HEK293 (cell line): Measurements from ENCODE around the gene PPP1R14B.

ENCODE experiments used
- GFI1B ChIP-seq: fragments of 450-650 bp; formaldehyde crosslinking; IDR thresholded peaks from 2 replicates; pipeline ENCODE4 v1.5.1; 2016; ENCODE audit warnings: missing biosample characterization, missing genetic modification characterization
- GLI2 ChIP-seq: fragments of 450-650 bp; formaldehyde crosslinking; IDR thresholded peaks from 2 replicates; pipeline ENCODE4; 2017; ENCODE audit warnings: missing biosample characterization, missing genetic modification characterization, low read depth, borderline replicate concordance
- TCF7L2 ChIP-seq: IDR thresholded peaks from 2 replicates; pipeline ENCODE4 v1.6.1; 2011; ENCODE audit warnings: low read depth, mild to moderate bottlenecking, inconsistent platforms, low read length, moderate library complexity, borderline replicate concordance
- WT1 ChIP-seq: fragments of 450-650 bp; formaldehyde crosslinking; IDR thresholded peaks from 2 replicates; pipeline ENCODE4 v1.5.1; 2016; ENCODE audit warnings: missing biosample characterization, missing genetic modification characterization
- ZBTB21 ChIP-seq: fragments of 450-650 bp; formaldehyde crosslinking; IDR thresholded peaks from 2 replicates; pipeline ENCODE4 v1.5.1; 2017; ENCODE audit warnings: missing biosample characterization, missing genetic modification characterization
- ZNF132 ChIP-seq: fragments of 450-650 bp; formaldehyde crosslinking; IDR thresholded peaks from 2 replicates; pipeline ENCODE4 v1.5.1; 2017; ENCODE audit warnings: missing biosample characterization, missing genetic modification characterization, borderline replicate concordance
- ZNF138 ChIP-seq: fragments of 450-650 bp; formaldehyde crosslinking; IDR thresholded peaks from 2 replicates; pipeline ENCODE4 v1.5.1; 2016; ENCODE audit warnings: missing biosample characterization, missing genetic modification characterization, borderline replicate concordance
- ZNF223 ChIP-seq: fragments of 450-650 bp; formaldehyde crosslinking; IDR thresholded peaks from 2 replicates; pipeline ENCODE4 v1.5.1; 2016; ENCODE audit warnings: missing biosample characterization, missing genetic modification characterization
- ZNF391 ChIP-seq: fragments of 450-650 bp; formaldehyde crosslinking; IDR thresholded peaks from 2 replicates; pipeline ENCODE4 v1.5.1; 2016; ENCODE audit warnings: low read depth, missing biosample characterization, missing genetic modification characterization, borderline replicate concordance
- ZNF510 ChIP-seq: fragments of 450-650 bp; formaldehyde crosslinking; IDR thresholded peaks from 2 replicates; pipeline ENCODE4 v1.5.1; 2018; ENCODE audit warnings: mild to moderate bottlenecking, missing genetic modification characterization, missing biosample characterization; ENCODE audit not compliant: insufficient replicate concordance
- ZNF521 ChIP-seq: fragments of 450-650 bp; formaldehyde crosslinking; IDR thresholded peaks from 2 replicates; pipeline ENCODE4 v1.5.1; 2017; ENCODE audit warnings: missing biosample characterization, mild to moderate bottlenecking, missing genetic modification characterization
- ZNF629 ChIP-seq: fragments of 450-650 bp; formaldehyde crosslinking; IDR thresholded peaks from 2 replicates; pipeline ENCODE4 v1.5.1; 2017; ENCODE audit warnings: missing biosample characterization, missing genetic modification characterization
- ZNF707 ChIP-seq: fragments of 450-650 bp; formaldehyde crosslinking; IDR thresholded peaks from 2 replicates; pipeline ENCODE4 v1.5.1; 2016; ENCODE audit warnings: missing biosample characterization, missing genetic modification characterization
- ZNF776 ChIP-seq: fragments of 450-650 bp; formaldehyde crosslinking; IDR thresholded peaks from 2 replicates; pipeline ENCODE4 v1.5.0; 2017; ENCODE audit warnings: missing biosample characterization, missing genetic modification characterization, borderline replicate concordance
- ZNF785 ChIP-seq: fragments of 450-650 bp; formaldehyde crosslinking; IDR thresholded peaks from 2 replicates; pipeline ENCODE4 v1.5.1; 2016; ENCODE audit warnings: missing biosample characterization, missing genetic modification characterization
- TF ChIP-seq, protein P1 (sequence below): fragments of 450-650 bp; formaldehyde crosslinking; IDR thresholded peaks from 2 replicates; pipeline ENCODE4 v1.5.1; 2016; ENCODE audit warnings: missing biosample characterization, missing genetic modification characterization
- TF ChIP-seq, protein P2 (sequence below): fragments of 450-650 bp; formaldehyde crosslinking; optimal IDR thresholded peaks from 2 replicates; pipeline ENCODE3; 2016; ENCODE audit warnings: missing biosample characterization, mild to moderate bottlenecking, missing genetic modification characterization
- TF ChIP-seq, protein P3 (sequence below): fragments of 450-650 bp; formaldehyde crosslinking; IDR thresholded peaks from 2 replicates; pipeline ENCODE4 v1.5.1; 2016; ENCODE audit warnings: missing biosample characterization, missing genetic modification characterization
- TF ChIP-seq, protein P4 (sequence below): fragments of 450-650 bp; formaldehyde crosslinking; IDR thresholded peaks from 2 replicates; pipeline ENCODE4 v1.5.1; 2017; ENCODE audit warnings: missing biosample characterization, missing genetic modification characterization
- TF ChIP-seq, protein P5 (sequence below): fragments of 450-650 bp; formaldehyde crosslinking; IDR thresholded peaks from 2 replicates; pipeline ENCODE4 v1.5.1; 2017; ENCODE audit warnings: missing biosample characterization, missing genetic modification characterization
- TF ChIP-seq, protein P6 (sequence below): fragments of 450-650 bp; formaldehyde crosslinking; IDR thresholded peaks from 2 replicates; pipeline ENCODE4 v1.5.1; 2016; ENCODE audit warnings: missing biosample characterization, missing genetic modification characterization, low read depth
- TF ChIP-seq, protein P7 (sequence below): fragments of 450-650 bp; formaldehyde crosslinking; IDR thresholded peaks from 2 replicates; pipeline ENCODE4 v1.5.1; 2016; ENCODE audit warnings: missing biosample characterization, missing genetic modification characterization

The PPP1R14B gene

DNA sequence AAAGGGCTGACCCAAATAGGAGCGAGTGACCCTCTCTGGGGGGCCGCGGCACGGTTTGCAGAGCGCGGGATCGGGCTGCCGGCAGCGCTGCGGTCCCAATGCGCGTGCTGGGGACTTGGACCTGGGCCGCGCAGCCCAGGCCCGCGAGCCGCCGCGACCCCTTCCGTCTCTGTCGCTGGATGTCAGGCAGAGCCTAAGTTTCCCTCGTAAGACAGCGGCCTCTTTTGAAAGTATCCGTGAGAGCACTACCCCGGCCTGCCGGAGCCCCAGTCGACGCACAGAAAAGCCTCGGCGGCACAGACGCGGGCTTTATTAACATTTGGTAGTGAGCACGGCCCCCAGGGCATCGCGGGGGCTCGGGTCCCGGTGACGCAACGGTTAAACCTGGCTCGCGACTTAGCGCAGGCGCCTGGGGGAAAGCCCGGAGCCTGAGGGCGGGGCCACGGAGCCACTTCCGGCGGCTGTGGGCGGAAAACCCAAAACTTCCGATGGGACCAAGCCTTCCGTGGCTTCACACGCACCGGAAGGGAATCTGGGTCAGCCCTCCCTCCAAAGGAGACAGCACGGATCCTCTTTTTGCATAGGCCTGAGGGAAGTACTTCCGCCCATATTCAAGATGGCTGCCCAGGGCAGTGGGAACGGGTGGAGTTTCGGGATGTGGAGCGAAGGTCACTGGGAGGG, 22.9 kb upstream of the PPP1R14B start (continued):
- no peak for TF ChIP-seq ZNF138 (tag by site-specific recombination)
- TF ChIP-seq, protein P1, sequence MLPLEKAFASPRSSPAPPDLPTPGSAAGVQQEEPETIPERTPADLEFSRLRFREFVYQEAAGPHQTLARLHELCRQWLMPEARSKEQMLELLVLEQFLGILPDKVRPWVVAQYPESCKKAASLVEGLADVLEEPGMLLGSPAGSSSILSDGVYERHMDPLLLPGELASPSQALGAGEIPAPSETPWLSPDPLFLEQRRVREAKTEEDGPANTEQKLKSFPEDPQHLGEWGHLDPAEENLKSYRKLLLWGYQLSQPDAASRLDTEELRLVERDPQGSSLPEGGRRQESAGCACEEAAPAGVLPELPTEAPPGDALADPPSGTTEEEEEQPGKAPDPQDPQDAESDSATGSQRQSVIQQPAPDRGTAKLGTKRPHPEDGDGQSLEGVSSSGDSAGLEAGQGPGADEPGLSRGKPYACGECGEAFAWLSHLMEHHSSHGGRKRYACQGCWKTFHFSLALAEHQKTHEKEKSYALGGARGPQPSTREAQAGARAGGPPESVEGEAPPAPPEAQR (tag by site-specific recombination) = no peak
- no peak for TF ChIP-seq ZNF776 (tag by site-specific recombination)
- TF ChIP-seq ZNF785 = no peak
- TF ChIP-seq, protein P2, sequence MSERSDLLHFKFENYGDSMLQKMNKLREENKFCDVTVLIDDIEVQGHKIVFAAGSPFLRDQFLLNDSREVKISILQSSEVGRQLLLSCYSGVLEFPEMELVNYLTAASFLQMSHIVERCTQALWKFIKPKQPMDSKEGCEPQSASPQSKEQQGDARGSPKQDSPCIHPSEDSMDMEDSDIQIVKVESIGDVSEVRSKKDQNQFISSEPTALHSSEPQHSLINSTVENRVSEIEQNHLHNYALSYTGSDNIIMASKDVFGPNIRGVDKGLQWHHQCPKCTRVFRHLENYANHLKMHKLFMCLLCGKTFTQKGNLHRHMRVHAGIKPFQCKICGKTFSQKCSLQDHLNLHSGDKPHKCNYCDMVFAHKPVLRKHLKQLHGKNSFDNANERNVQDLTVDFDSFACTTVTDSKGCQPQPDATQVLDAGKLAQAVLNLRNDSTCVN (tag by site-specific recombination) = peak; percentile 93
- TF ChIP-seq ZNF707 (tag by site-specific recombination) = no peak
- TF ChIP-seq ZNF510 (tag by site-specific recombination) = no peak
- peak; percentile 85 for TF ChIP-seq ZNF629 (tag by site-specific recombination)
- no peak for TF ChIP-seq GLI2 (tag by site-specific recombination)
- TF ChIP-seq WT1 (tag by site-specific recombination) = no peak
- peak; percentile 16; the same call in 1 of the 2 replicates for TF ChIP-seq ZNF391 (tag by site-specific recombination)
- TF ChIP-seq, protein P3, sequence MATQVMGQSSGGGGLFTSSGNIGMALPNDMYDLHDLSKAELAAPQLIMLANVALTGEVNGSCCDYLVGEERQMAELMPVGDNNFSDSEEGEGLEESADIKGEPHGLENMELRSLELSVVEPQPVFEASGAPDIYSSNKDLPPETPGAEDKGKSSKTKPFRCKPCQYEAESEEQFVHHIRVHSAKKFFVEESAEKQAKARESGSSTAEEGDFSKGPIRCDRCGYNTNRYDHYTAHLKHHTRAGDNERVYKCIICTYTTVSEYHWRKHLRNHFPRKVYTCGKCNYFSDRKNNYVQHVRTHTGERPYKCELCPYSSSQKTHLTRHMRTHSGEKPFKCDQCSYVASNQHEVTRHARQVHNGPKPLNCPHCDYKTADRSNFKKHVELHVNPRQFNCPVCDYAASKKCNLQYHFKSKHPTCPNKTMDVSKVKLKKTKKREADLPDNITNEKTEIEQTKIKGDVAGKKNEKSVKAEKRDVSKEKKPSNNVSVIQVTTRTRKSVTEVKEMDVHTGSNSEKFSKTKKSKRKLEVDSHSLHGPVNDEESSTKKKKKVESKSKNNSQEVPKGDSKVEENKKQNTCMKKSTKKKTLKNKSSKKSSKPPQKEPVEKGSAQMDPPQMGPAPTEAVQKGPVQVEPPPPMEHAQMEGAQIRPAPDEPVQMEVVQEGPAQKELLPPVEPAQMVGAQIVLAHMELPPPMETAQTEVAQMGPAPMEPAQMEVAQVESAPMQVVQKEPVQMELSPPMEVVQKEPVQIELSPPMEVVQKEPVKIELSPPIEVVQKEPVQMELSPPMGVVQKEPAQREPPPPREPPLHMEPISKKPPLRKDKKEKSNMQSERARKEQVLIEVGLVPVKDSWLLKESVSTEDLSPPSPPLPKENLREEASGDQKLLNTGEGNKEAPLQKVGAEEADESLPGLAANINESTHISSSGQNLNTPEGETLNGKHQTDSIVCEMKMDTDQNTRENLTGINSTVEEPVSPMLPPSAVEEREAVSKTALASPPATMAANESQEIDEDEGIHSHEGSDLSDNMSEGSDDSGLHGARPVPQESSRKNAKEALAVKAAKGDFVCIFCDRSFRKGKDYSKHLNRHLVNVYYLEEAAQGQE = no peak; the same call in 1 of the 2 replicates
- no peak for TF ChIP-seq TCF7L2
- TF ChIP-seq, protein P4, sequence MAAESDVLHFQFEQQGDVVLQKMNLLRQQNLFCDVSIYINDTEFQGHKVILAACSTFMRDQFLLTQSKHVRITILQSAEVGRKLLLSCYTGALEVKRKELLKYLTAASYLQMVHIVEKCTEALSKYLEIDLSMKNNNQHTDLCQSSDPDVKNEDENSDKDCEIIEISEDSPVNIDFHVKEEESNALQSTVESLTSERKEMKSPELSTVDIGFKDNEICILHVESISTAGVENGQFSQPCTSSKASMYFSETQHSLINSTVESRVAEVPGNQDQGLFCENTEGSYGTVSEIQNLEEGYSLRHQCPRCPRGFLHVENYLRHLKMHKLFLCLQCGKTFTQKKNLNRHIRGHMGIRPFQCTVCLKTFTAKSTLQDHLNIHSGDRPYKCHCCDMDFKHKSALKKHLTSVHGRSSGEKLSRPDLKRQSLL (tag by site-specific recombination) = no peak
- TF ChIP-seq, protein P5, sequence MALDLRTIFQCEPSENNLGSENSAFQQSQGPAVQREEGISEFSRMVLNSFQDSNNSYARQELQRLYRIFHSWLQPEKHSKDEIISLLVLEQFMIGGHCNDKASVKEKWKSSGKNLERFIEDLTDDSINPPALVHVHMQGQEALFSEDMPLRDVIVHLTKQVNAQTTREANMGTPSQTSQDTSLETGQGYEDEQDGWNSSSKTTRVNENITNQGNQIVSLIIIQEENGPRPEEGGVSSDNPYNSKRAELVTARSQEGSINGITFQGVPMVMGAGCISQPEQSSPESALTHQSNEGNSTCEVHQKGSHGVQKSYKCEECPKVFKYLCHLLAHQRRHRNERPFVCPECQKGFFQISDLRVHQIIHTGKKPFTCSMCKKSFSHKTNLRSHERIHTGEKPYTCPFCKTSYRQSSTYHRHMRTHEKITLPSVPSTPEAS (tag by site-specific recombination) = peak; percentile 86
- TF ChIP-seq, protein P6, sequence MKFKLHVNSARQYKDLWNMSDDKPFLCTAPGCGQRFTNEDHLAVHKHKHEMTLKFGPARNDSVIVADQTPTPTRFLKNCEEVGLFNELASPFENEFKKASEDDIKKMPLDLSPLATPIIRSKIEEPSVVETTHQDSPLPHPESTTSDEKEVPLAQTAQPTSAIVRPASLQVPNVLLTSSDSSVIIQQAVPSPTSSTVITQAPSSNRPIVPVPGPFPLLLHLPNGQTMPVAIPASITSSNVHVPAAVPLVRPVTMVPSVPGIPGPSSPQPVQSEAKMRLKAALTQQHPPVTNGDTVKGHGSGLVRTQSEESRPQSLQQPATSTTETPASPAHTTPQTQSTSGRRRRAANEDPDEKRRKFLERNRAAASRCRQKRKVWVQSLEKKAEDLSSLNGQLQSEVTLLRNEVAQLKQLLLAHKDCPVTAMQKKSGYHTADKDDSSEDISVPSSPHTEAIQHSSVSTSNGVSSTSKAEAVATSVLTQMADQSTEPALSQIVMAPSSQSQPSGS = peak; percentile 57; the same call in 1 of the 2 replicates
- TF ChIP-seq ZNF521 (tag by site-specific recombination) = no peak
- no peak for TF ChIP-seq GFI1B (tag by site-specific recombination)
- no peak for TF ChIP-seq ZNF132 (tag by site-specific recombination)
- no peak for TF ChIP-seq ZBTB21 (tag by site-specific recombination)
- TF ChIP-seq, protein P7, sequence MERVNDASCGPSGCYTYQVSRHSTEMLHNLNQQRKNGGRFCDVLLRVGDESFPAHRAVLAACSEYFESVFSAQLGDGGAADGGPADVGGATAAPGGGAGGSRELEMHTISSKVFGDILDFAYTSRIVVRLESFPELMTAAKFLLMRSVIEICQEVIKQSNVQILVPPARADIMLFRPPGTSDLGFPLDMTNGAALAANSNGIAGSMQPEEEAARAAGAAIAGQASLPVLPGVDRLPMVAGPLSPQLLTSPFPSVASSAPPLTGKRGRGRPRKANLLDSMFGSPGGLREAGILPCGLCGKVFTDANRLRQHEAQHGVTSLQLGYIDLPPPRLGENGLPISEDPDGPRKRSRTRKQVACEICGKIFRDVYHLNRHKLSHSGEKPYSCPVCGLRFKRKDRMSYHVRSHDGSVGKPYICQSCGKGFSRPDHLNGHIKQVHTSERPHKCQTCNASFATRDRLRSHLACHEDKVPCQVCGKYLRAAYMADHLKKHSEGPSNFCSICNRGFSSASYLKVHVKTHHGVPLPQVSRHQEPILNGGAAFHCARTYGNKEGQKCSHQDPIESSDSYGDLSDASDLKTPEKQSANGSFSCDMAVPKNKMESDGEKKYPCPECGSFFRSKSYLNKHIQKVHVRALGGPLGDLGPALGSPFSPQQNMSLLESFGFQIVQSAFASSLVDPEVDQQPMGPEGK (tag by site-specific recombination) = peak; percentile 94
- no peak for TF ChIP-seq ZNF223 (tag by site-specific recombination)
